NCI-H524 (cell line): ENCODE measurements around the gene HIP1R.
"Not testable (repeated sequence)": the region's sequence is repeated elsewhere in the genome, so short reads cannot be mapped to it uniquely, and the experiment has no call there.

Experiments
- DNase-seq, 2 experiments: peaks; one replicate each; lab custom pipeline; 2025; lab: John Stamatoyannopoulos, UW

Gene HIP1R, protein sequence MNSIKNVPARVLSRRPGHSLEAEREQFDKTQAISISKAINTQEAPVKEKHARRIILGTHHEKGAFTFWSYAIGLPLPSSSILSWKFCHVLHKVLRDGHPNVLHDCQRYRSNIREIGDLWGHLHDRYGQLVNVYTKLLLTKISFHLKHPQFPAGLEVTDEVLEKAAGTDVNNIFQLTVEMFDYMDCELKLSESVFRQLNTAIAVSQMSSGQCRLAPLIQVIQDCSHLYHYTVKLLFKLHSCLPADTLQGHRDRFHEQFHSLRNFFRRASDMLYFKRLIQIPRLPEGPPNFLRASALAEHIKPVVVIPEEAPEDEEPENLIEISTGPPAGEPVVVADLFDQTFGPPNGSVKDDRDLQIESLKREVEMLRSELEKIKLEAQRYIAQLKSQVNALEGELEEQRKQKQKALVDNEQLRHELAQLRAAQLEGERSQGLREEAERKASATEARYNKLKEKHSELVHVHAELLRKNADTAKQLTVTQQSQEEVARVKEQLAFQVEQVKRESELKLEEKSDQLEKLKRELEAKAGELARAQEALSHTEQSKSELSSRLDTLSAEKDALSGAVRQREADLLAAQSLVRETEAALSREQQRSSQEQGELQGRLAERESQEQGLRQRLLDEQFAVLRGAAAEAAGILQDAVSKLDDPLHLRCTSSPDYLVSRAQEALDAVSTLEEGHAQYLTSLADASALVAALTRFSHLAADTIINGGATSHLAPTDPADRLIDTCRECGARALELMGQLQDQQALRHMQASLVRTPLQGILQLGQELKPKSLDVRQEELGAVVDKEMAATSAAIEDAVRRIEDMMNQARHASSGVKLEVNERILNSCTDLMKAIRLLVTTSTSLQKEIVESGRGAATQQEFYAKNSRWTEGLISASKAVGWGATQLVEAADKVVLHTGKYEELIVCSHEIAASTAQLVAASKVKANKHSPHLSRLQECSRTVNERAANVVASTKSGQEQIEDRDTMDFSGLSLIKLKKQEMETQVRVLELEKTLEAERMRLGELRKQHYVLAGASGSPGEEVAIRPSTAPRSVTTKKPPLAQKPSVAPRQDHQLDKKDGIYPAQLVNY

DNA sequence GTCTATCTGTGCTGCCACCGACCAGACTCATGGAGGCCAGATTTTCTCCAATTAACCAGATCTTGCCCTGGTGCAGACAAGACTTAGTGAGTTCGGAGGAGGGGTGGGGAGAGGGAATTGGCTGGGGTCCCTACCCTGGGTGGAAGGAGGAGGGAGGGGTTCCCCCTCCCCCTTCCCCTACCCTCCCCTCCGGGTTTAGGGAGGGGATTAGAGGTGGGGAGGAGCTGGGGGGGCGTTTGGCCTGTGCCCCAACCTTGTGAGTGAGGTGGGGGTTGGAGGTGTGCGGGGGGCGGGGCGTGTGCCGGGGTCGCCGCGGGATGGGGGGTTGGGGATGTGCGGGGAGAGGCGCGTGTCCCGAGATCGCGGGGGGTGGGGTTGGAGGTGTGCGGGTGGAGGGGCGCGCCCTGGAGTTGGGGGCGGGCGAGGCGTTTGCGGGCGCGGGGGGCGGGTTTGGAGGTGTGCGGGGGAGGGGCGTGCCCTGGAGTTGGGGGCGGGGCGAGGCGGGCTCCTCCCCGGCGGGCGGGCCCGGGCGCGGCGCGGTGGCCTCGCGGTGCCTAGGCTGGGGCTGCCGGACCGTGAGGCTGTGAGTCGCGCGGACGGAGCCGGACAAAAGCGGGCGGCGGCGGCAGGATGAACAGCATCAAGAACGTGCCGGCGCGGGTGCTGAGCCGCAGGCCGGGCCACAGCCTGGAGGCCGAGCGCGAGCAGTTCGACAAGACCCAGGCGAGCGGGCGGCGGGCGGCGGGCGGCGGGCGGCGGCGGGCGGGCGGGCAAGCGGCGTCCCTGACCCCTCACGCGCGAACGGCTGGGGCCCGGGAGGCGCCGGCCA lies at the start of gene HIP1R:
HIP1R (plus strand) TSS at position 537 of the 829 bp plus-strand sequence; CDS start at position 631, 94 bp downstream.
- peak in 1 of 2 experiments; percentile 72 for DNase-seq

DNA sequence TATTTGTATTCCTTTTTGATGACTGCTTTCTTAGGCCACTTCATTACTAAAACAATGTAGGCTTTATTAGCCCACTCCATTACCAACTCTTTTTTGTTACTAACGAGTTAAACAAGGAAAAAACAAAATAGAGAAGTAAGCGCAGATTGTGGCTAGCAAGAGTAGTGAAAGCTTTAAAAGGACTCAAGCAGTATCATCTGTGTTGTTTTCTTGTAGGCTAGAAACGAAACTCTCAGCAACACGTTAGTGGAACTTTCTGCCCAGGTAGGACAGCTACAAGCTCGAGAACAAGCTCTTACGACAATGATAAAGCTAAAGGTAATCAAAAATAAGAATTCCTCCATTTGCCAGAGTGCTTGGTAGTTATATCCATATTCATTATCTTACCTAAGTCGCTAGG lies 49.8 kb upstream of the HIP1R start:
- DNase-seq: no peak

DNA sequence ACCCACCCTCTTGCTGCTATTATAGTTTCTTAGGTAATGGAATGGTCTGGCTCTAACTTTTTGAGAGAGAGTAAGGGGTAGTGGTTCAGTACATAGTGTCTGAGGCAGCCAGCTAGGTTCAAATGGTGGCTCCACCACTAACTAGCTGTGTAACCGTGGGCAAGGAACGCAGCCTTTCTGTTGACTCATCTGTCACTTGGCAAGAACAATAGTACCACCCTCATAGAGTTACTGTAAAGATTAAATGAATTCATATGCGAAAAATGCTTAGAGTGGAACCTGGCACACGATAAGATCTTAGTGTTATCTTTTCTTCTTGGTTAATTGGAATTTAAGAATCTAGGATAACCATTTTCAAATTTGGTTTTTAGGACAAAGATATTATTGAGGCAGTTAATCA lies 46.9 kb upstream of the HIP1R start:
- no peak for DNase-seq

DNA sequence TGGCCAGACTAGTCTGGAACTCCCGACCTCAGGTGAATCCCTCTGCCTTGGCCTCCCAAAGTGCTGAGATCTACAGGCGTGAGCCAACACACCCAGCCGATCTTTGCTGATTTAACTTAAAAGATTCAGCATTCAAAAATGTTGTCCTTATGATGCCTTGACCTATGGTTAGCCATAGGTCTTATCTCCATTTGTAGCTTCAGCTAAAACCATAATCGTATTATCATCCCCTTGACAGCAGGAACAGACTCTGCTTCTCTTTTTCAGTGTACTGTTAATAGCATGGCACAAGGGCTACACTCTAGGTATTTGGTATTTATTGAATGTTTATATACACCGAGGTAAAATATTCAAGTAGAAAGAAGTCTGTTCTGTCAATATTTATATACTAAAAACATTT lies 45.6 kb upstream of the HIP1R start:
- no peak for DNase-seq

DNA sequence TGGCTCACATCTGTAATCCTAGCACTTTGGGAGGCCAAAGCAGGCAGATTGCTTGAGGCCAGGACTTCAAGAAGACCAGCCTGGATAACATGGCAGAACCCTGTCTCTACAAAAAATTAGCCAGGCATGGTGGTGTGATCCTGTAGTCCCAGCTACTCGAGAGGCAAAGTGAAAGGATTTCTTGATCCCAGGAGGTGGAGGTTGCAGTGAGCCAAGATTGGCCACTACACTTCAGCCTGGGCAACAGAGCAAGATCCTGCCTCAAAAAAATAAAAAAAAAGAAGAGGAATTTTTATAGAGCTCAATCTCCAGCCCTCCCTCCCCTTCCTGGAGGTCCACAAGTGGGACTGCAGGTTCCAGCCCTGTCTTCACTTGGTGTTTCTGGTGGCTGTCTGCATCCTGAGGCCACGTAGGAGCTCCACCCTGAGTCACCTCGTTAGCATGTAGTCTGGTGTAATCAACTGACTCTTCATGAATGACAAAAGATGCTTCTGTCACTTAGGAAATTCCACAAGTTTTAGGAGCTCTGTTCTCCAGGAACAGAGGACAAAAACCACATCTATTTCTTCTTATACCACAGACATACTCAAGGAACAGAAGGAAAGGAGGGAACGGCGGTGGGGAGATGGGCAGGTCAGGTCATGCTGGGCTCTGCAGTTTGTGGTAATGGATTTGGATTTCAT lies 44.7 kb upstream of the HIP1R start:
- no peak for DNase-seq

DNA sequence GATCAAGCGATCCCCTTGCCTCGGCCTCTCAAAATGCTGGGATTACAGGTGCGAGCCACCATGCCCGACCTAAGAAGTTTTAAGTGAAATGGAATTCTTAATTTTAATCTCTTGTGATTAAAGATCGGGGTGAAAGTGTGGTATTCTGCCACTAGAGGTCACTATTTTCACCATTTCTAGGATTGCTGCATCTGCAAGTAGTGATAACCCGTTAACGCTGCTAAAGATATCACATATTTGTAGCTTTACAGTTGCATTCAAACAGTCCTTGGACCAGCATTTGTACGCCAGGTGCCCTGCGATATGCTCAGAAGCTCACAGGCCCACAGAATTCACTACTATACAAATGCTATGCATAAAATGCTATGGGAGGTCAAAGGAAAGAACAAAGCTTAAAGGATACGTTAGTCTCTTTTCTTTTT lies 41.6 kb upstream of the HIP1R start:
- DNase-seq: peak in 1 of 2 experiments; percentile 53

DNA sequence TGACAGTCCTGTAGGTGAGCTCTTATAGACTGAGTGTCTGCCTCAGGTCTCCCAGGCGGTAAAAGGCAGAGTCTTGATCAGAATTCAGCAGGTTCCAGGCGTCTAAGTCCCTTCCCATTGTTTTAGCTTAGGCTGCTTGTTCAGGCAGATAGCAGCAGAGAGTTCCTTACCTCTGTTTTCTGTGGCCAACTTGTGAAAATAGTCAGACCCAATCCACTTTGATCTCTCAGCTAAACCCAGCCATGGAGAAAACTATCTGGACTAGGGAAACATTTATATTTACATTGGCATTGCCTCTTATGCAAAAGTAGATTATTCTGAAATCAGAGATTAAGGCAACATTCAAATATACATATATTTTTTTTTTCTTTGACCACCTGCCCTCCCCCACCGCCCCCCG lies 39.5 kb upstream of the HIP1R start:
- DNase-seq: no peak

DNA sequence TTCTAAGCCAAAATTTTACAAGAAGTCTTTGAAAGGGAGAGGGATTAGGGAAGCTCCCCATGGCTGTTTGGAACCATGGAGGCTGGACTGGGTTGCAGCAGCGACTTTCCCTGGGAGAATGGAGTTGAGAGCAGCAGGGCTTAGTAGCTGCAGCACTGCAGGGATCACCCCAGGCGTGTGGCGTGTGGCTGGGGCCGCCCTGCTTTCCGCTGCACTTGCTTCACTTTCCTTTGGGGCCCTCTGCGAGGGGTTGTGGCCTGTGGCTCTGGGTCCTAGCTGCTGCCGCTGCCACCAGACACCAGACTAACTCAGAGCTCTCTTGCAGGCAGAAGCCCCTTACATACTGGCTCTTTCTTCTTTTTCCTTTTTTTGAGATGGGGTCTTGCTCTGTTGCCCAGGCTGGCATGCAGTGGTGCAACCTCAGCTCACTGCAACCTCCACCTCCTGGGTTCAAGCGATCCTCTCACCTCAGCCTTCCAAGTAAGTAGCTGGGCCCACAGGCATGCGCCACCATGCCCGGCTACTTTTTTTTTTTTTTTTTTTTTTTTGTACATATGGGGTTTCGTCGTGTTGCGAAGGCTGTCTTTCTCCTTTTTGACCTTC lies 35.5 kb upstream of the HIP1R start:
- DNase-seq: no peak

DNA sequence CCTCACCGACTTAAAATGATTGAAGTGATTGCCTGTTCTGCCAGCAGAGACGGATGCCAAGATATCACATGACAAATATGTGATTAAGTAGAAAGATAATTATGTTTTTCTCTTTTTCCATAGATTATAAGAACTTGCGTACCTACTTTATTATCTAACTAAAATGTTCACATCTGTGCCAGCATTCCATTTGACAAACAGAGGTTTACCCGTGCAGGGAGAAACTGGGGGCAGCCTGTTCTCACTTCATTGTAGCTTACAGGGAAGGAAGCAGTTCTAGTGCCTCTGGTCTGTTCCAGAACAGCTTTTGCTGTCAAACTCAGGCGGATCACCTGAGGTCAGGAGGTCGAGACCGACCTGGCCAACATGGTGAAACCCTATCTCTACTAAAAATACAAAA lies 31.3 kb upstream of the HIP1R start:
- no peak for DNase-seq

DNA sequence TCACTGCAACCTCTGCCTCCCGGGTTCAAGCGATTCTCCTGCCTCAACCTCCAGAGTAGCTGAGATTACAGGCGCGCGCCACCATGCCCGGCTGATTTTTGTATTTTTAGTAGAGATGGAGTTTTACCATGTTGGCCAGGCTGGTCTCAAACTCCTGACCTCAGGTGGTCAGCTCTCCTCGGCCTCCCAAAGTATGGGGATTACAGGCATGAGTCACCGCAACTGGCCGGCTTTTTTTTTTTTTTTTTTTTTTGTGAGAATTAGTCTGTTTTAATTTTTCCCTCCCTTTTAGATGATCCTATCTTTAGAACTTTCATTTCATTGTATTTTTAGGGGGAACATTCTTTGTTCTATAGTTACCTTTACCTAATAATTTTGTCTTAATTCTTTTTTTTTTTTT lies 30.3 kb upstream of the HIP1R start:
- DNase-seq: not testable (repeated sequence)

DNA sequence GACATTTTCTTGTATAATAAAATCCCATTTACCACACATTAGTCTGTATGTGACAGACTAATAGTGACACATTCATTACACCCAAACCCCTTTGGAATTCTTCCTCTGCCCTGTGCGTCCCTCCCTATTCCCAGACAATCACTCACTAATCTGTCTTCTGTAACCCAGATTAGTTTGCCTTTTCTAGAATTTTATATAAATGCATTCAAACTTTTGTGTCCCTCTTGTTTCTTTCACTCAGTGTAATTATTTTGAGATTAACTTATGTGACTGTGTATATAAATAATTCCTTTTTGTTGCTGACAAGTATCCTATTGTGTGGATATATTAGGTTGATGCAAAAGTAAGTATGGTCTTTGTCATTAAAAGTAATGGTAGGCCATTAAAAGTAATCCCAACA lies 27.6 kb upstream of the HIP1R start:
- DNase-seq: no peak

DNA sequence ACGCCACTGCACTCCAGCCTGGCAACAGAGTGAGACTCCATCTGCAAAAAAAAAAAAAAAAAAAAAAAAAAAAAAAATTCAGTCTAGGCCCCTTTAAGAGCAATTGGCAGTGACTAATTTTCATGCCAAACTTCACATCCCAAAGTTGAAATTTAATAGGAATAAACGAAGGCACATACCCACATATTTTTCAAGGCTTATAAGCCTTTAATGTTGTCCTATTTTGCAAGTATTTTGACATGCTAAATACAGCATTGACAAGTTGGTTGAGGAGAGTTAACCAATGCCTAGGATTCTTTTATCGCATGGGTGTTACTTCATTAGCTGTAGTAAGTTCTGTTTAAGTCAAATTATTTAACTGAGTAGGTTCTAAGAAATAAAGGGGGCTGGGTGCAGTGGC lies 23.5 kb upstream of the HIP1R start:
- DNase-seq: no peak

DNA sequence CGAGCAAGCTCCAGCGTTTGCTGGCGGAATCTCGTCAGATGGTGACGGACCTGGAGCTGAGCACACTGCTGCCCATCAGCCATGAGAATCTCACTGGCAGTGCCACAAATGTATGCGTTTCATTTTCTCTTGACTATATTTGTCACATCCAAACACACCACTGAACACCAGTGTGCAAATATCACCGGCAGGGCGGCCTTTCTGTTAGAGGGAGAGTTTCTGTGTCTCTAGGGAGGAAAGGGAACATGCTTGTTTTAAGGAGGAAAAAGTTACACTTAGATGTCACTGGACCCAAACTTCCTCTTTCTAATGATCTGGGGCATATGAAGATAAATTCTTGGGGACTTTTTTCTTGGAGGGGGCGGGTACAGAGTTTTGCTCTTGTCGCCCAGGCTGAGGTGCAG lies 21.9 kb upstream of the HIP1R start:
- DNase-seq: no peak

DNA sequence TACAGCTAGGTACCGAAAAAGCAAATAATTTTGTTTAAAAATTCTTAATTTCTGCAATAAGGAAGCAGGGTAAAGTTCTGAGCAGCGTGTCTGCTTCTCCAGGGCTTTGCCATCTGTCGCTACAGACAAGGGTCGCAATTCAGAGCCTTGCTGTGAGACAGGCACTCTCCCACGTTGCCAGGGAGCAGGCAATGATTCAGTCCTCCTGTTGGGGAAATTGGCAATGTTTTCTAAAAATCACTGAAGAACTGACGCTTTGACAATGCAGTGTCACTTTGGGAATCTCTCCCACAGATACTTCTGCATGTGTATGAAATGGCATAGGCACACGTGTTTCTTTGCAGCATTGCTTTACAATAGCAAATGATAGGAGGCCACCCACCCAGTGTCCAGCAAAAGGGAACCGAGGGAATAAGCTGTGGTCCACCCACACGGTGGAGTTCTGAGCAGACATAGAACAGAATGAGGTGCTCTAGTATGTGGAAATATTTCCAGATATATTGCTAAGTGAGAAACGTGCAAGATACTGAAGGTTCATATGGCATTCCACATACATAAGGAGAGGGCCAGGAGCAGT lies 16.0 kb upstream of the HIP1R start:
- DNase-seq: peak; percentile 12 to 46

DNA sequence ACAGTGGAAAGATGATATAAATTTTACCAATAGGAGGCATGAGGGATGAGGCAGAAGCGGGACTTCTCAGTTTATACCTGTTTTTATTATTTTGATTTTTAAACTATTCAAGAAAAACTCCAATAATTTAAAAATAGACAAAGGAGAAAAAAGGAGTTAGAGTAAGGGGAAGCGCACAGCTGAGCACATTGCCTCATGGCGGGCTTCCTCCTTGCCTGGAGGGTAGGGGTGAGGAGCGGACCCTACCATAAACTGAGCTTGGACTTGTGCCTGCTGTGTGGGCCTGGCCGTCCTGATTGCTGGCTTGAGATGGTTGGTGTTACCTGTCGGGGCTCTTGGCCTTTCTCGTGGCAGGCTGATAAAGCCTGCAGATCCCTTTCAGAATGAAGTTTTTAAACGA lies 15.1 kb upstream of the HIP1R start:
- DNase-seq: no peak

DNA sequence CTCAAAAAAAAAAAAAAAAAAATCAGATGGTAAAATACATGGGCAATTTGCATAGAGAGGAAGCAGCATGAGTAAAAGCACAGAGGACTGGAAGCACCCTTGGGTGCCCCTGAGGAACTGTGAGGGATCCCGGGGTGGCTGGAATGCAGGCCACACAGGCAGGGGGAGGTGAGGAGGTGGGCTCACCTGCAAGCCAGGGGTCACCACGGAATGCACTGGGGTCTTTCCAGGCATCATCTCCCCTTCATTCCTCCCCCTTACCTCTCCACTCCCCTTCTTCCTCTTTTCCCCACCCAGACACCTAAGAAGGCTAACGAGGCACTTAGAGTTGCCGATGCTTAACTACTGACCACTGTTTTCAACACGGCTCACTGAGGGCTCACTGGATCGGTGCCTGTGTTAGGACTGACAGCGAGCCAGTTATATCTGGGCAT lies 14.4 kb upstream of the HIP1R start:
- DNase-seq: no peak

DNA sequence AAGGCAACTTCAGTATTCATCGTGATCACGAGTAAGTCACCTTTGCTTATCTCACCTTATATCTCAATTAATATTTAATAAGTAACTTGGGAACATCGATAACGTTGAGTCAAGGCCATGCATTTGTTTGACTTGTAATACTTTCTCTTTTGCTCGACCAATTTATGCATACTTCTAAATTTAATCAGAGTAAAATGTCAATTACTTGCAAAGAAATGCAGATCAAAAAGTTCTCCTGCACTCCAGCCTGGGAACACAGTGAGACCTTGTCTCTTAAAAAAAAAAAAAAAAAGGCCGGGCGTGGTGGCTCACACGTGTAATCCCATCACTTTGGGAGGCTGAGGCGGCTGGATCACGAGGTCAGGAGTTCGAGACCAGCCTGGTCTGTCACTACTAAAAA lies 11.8 kb upstream of the HIP1R start:
- DNase-seq: no peak

DNA sequence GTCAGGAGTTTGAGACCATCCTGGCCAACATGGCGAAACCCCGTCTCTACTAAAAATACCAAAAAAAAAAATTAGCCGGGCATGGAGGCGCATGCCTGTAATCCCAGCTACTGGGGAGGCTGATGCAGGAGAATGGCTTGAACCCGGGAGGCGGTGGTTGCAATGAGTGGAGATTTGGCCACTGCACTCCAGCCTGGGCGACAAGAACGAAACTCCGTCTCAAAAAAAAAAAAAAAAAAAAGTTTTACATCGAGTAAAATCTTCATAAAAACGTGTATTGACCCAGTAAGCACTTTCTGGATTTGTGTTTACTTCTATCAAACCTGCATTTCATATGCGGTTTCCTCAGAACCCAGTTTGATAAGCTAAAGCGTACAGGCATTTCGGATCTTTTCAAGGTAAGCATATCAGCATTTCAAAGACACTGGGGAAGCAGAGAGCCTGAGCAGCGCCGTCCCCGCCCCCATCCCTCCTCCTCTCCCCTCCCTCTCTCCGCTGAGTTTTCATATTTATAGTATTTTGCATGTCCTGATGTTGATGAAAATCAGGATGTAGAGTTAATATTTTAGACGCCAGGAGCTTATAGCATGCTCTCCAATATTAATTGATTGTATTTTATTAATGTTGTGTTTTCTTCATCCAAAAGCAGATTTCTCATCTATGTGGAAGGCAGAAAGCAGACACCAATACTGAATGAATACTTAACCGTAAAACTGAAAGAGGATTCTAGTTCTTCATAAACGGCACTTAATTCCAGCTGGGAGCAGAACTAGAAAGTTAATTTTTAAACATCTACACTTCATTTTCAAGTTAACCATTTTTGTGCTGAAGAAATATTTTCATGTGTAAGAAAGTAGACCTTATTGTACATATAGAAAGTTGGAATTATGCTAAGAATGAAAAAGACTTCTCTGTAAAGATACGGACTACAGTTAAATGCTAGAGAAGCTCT lies 9.2 kb upstream of the HIP1R start:
- DNase-seq: no peak

DNA sequence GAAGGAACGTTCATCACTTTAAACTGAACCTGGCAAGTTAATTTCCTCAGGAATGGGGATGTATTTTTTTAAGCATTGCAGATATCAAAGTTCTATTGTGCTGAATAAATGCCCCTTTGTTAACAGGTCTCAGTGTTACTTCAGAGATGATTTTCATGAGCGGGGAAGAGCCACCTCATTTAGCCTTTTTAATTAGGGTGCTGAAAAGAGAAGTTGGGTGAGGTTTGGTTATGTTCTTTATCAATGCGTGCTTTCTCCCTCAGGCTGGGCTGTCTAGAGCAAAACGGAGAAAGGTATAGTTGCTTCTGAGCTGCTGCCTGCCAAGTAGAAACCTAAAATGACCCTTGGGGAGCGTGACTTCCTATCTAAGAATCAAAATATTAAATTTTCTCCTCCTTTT lies 8.0 kb upstream of the HIP1R start:
- no peak for DNase-seq
